Daoy (cell line): ENCODE results near the gene COX4I1. TPM values are rescaled to one million over a fixed set of nuclear protein-coding genes. Genes with fewer than 3 reads are reported as not detected.

Experiments used
- total RNA-seq: library from RNA; depleted of rRNA; stranded (reverse); fragments of >200 nt; shearing (Covaris generic); gene quantifications from 2 replicates; pipeline ENCODE4 v1.2.3, GENCODE V29; 2014; rRNA removed

Gene COX4I1
- total RNA-seq, 1 experiment from 2014 or later = 540 TPM

Other genes starting within 250 kb of the COX4I1 start
- gene GSE1, start 186.4 kb upstream of the COX4I1 start, total RNA-seq = 9.3 and 10.3 TPM in 2 replicates
- gene GINS2, start 110.7 kb upstream of the COX4I1 start, total RNA-seq = 31.4 and 38.1 TPM in 2 replicates
- 14.1 and 17.8 TPM in 2 replicates for gene C16orf74, start 48.6 kb upstream of the COX4I1 start, total RNA-seq
- 40.5 and 46.5 TPM in 2 replicates for gene EMC8, start 151 bp upstream of the COX4I1 start, total RNA-seq
- gene IRF8, start 99.5 kb downstream of the COX4I1 start, total RNA-seq = not detected in 2 replicates